HG03439 (cell line): ENCODE measurements around the gene PPME1.
A peak's percentile ranks its signal among the peaks of the same experiment; 100 is the strongest.
"Not testable (repeated sequence)": the region's sequence is repeated elsewhere in the genome, so short reads cannot be mapped to it uniquely, and the experiment has no call there.

ENCODE experiments used
- ATAC-seq: cut with Tn5 transposase; IDR thresholded peaks from one replicate; pipeline ENCODE4 v1.9.1; 2021; ENCODE audit warnings: mild to moderate bottlenecking, moderate library complexity; ENCODE audit not compliant: unreplicated experiment

PPME1 gene, protein sequence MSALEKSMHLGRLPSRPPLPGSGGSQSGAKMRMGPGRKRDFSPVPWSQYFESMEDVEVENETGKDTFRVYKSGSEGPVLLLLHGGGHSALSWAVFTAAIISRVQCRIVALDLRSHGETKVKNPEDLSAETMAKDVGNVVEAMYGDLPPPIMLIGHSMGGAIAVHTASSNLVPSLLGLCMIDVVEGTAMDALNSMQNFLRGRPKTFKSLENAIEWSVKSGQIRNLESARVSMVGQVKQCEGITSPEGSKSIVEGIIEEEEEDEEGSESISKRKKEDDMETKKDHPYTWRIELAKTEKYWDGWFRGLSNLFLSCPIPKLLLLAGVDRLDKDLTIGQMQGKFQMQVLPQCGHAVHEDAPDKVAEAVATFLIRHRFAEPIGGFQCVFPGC

GRCh38 chr11:74170694-74171629, at the start of gene PPME1, which contains the start of gene C2CD3:
Gene PPME1, plus strand, starts transcription at chr11:74171289. Its CDS starts 133 bp downstream, at chr11:74171422.
Gene C2CD3, minus strand, starts transcription at chr11:74171002. Its CDS starts 210 bp downstream, at chr11:74170792.
- ATAC-seq = peak; percentile 94

GRCh38 chr11:74121804-74122203, 49.3 kb upstream of the PPME1 start:
- ATAC-seq = no peak

GRCh38 chr11:74123008-74123448, 48.1 kb upstream of the PPME1 start:
- ATAC-seq = no peak

- not testable (repeated sequence) for ATAC-seq
Observed at GRCh38 chr11:74129121-74129520, 42.0 kb upstream of the PPME1 start.

GRCh38 chr11:74132833-74133232, 38.3 kb upstream of the PPME1 start:
- no peak for ATAC-seq

DNA sequence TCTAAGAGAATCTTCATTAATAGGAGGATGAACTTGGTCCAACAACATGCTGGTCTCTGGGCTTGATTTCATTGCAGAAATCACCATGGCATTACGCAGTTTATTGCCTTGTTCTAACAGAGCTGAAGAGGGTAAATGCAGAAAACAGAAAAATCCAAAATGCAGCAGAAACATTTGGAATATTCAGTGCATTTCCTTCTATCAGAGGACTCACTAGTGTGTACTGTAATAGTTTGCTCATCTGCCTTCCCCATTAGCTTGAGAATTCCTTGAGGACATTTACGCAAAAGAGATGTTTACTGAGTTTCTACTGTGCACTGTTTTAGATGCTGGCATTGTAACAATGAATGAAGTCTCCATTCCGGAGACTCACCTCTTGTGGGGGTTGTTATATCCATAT, 37.7 kb upstream of the PPME1 start:
- ATAC-seq = no peak

GRCh38 chr11:74134661-74135060, 36.4 kb upstream of the PPME1 start:
- no peak for ATAC-seq

GRCh38 chr11:74135127-74135840, 35.8 kb upstream of the PPME1 start:
- no peak for ATAC-seq

DNA sequence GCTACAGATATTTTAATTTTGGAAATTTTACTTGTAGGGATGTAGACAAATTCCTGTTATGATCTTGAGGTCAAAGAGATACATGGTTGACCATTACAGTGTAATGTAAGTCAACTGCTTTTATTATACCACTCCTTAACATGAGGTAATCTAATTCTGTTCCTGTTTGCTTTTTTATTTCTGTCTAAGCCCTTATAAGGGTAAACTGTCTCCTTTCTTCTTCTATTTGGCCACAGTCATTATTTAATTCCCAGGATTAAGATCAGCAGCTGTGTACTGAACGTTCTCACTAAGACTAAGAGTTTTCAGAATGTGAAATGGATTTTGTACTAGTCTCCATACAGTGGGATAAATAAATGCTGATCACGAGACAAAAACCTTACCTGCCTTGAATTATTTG, 33.1 kb upstream of the PPME1 start:
- ATAC-seq = no peak

GRCh38 chr11:74138572-74138971, 32.5 kb upstream of the PPME1 start:
- ATAC-seq = no peak

- no peak for ATAC-seq
Observed at GRCh38 chr11:74139151-74139918, 31.8 kb upstream of the PPME1 start.

- not testable (repeated sequence) for ATAC-seq
Observed at GRCh38 chr11:74139919-74140431, 31.1 kb upstream of the PPME1 start.

- no peak for ATAC-seq
Observed at GRCh38 chr11:74141241-74141695, 29.8 kb upstream of the PPME1 start.

DNA sequence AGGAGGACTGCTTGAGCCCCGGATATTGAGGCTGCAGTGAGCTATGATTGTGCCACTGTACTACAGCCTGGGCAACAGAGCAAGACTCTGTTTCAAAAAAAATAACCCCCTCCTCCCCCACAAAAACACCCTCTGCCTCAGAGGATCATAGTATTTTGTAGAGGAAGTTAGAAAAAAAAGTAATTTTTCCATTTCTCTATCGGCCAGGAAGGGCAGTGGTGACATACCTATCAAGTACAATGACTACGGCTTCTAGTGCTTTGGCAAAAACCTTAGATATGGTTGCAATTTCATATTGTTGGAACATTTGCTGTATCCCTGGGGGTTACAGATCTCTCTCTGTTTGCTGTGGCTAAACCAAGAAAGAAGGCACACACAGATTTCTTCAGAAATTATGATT, 29.2 kb upstream of the PPME1 start:
- ATAC-seq = no peak

DNA sequence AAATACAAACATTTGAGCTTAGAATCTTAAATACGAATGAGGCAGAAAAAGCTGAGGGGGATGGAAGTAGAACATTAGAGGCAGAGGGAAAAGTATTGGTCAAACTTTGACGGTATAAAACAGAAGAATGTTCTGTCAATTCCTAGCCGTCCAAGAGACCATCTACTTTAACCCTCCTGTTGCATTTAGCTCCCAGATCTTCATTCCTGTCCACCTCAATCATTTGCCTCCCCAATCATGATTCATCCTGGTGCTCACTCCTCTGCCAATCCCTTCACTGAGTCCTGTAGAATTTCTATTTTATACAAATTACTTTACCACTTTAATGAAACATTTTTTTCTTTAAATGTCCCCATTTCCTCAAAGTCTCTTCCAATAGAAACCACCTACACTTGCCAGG, 28.5 kb upstream of the PPME1 start:
- ATAC-seq = no peak

GRCh38 chr11:74144592-74144991, 26.5 kb upstream of the PPME1 start:
- no peak for ATAC-seq

DNA sequence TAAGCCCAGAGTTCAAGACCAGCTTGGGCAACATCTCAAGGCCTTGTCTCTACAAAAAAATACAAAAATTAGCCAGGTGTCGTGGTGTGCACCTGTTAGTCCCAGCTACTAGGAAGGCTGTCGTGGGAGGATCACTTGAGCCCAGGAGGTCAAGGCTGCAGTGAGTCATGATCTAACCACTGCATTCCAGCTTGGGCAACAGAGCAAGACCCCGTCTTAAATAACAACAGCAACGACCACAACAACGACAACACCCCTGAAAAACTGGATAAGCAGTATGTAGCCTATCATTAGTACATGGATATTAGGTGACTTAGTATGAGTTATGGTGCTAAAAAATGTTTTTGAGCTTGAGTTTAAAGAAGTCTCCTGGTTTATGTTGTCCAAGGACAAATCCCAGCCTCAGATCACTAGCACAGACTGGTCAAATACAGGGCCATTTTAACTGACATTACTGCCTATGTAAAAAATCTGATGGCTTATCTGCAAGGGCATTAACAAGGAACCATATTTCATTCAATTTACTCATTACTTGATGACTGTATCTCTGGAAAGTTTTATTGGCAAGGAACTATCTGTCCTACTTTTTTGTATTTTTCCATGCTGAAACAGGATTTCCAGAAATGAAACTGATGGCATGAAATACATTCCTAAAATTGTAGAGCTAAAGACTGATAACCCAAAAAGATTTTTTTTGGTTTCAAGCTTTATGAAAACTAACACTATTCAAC, 23.7 kb upstream of the PPME1 start:
- ATAC-seq = no peak

- ATAC-seq = no peak
Observed at GRCh38 chr11:74153224-74153623, 17.9 kb upstream of the PPME1 start.

DNA sequence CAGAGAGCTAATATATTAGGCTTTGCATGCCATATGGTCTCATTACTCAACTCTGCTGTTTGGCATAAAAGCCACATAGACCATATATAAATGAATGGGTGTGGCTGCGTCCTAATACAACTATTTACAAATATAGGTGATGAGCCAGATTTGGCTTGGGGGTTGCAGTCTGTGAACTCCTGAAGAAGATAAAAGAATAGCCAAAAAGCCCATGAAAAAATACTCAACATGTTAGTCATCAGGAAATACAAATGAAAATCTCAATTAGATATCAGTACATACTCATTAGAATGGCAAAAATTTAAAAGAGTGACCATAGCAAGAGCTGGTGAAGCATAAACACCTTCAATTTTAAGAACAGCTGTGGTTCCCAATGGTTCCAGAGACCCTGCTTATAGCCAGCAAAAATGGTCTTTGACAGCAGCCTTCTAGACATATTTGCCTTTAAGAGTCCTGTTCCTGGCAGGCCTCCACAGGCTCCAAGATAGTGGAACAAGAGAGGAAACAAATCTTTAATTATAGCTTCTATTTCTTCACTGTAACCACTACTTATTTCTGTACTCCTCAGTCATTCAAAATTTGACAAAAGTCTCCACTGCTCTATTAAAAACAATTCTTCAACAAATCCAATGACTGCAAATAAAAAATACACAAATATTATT, 16.3 kb upstream of the PPME1 start:
- ATAC-seq = no peak
